ENCODE data around the gene TNS1.
A peak's percentile ranks its signal among the peaks of the same experiment; 100 is the strongest.
"Not testable (repeated sequence)": the region's sequence is repeated elsewhere in the genome, so short reads cannot be mapped to it uniquely, and the experiment has no call there.

The TNS1 gene

DNA sequence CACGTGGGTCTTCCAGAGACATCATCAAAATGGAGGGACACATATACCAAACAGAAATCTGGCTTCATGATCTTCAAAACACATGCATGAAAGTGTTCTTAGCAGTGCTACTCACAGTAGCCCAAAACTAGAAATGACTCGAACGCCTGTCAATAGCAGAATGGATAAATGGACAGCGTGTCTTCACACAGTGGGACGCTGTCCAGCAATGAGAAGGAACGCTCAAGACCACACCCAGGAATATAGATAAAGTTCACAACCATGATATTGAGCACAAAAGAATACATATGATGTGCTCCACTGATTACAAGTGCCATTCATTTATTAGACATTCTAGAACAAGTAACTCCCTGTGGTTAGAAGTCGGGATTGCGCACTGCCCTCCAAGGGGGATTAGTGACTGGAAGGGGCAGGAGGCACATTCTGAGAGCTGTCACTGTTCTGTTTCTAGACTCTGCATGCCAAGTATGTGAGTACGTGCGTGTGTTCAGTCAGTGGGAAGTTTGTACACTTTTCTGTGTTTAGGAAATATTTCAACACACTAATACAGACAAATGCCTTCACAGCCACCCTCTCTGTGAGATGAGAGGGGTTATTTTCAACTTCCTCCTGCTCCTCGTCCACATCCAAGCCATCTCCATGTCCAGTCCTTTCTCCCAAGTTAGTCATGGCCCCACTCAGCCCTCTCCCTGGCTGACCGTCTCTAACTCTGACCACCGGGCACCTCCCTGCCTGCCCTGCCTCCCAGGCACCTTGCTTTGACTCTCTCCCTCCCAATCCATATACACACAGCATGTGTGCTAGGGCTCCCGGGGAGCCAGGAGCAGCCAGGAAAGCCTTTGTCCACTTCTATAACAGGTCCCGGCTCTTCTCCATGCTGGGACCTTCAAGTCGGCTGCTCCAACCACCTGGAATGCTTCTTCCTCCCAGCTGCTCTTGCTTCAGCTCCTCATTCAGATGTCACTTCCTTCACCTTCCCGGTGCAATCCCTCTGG is 26.9 kb upstream of the TNS1 start:
- DNase-seq, result no peak

GRCh38 chr2:218028562-218029348 is 26.0 kb upstream of the TNS1 start:
- no peak for DNase-seq

DNA sequence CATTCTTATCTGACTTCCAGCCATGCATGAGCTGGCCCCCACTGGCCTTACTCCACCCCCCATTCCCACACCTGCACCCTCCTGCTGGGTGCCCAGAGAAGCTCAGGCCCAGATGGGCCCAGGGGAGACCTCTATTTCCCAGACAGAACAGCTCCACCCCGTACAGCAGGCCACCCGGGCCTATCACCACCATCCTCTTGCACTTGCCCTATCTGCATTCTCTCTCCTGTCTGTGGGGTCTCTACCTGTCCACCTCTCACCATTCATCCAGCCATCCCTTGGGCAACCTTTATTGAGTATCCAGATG is 25.3 kb upstream of the TNS1 start:
- DNase-seq, result no peak

GRCh38 chr2:218027426-218028188 is 24.8 kb upstream of the TNS1 start:
- DNase-seq, result no peak

- no peak for DNase-seq
These were observed 24.1 kb upstream of the TNS1 start for GRCh38 chr2:218026676-218027425.

- DNase-seq, result no peak
These were observed 23.4 kb upstream of the TNS1 start for GRCh38 chr2:218026244-218026643.

DNA sequence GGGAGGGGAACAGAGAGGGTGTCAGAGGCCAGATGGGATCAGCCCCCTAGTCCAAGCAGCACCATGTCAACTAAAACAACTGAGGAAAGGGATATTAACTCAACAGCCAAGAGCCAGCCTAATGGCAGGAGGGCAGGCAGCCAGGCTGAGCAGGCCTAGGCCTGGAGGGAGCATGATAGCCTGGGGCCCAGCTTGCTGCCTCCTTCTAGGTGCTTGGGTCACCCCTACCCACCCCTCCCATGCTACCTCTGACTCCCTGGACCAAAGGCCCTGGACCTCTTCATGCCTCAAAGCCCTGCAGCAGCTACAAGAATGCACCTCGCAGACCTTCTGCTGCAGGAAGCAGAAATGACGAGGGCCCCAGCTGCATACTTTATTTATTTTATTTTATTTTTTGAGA is 22.1 kb upstream of the TNS1 start:
- no peak for DNase-seq

- DNase-seq, result no peak
These were observed 21.5 kb upstream of the TNS1 start for GRCh38 chr2:218024336-218024735.

DNA sequence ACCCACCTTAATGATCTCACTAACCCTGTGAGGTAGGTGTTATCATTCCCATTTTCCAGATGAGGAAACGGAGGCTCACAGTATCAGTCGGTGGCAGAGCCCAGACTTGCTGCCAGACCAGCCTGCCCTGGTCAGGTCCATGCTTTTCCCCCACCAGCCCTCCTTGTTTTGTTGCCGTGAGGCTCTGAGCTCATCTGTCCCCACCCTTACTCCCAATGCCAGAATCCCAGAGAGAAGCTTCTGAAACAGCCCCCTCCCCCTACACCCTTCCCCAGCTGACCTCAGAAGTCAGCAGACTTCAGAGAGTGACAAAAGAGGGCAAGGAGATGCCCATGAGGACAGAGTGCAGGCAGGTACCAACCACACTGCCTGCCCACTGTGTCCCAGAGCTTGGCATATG is 20.8 kb upstream of the TNS1 start:
- no peak for DNase-seq

- DNase-seq, result no peak
These were observed 20.2 kb upstream of the TNS1 start for GRCh38 chr2:218022851-218023530.

DNA sequence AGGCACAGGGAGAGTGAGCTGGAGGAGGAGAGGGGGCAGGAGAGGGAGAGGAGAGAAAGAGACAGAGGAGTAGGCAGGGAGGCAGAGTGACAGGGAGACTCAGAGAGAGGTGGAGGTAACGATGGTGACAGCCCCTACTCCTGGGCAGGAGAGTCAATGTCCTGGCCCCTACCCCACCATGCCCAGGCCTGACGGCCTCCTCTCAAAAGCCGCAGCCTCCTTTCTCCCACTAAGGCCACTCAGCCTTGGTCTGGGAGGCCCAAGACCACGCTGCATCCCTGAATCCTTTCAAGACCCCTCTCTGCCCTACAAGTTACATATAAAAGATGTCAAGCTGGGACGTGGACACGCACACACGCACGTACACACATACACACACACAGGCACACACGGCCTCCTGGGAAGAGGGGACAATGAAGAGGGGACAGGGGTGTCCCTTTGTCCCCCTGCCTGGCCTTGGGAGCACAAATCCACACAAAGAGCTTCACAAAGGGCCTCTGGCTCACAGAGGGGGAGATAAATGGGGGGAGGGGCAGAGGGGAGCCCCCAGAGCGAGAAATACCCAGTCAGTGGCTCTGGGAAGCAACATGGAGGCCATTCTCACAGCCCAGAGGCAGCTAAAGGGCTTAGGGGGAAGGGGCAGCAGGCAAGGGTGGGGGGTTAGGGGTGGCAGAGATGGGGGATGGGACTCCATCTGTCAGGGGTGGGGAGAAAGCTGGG is 19.5 kb upstream of the TNS1 start:
- DNase-seq, result no peak

GRCh38 chr2:218021536-218022071 is 18.8 kb upstream of the TNS1 start:
- DNase-seq, result no peak

- DNase-seq, result no peak
These were observed 18.3 kb upstream of the TNS1 start for GRCh38 chr2:218020966-218021535.

- DNase-seq, result no peak
These were observed 17.5 kb upstream of the TNS1 start for GRCh38 chr2:218020281-218020680.

GRCh38 chr2:218019411-218020060 is 16.7 kb upstream of the TNS1 start:
- DNase-seq, result peak; percentile 67 to 74 (median 67)

DNA sequence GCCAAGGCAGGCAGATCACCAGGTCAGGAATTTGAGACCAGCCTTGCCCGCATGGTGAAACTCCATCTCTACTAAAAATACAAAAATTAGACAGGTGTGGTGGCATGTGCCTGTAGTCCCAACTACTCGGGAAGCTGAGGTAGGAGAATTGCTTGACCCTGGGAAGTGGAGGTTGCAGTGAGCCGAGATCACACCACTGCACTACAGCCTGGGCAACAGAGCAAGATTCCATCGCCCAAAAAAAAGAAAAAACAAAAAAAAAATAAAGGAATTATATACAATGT is 16.0 kb upstream of the TNS1 start:
- not testable (repeated sequence) for DNase-seq

GRCh38 chr2:218017211-218018053 is 14.6 kb upstream of the TNS1 start:
- no peak for DNase-seq

- DNase-seq, result no peak
These were observed 14.0 kb upstream of the TNS1 start for GRCh38 chr2:218016810-218017209.

Data from suppressor macrophage treated with lipopolysaccharide for 1 hour (primary cell).